Uterus (tissue), 4 donors: Measurements from ENCODE around the gene TBX3. TPM values are rescaled to one million over a fixed set of nuclear protein-coding genes. Genes with fewer than 3 reads are reported as not detected.

ENCODE experiments used
- DNase-seq, 2 donors: peaks; one replicate each; pipeline ENCODE4 v3.0.0-alpha.2; 2019 to 2020
- H3K27ac ChIP-seq, 2 donors: fragments of 200-600 bp; sonication (generic); 1 replicate in 1 of 2; 2 replicates in 1 of 2; pipeline ENCODE4 v1.5.1; 2016 to 2018
- H3K27me3 ChIP-seq, 2 donors: fragments of 200-600 bp; sonication (generic); one replicate each; pipeline ENCODE4 v1.5.1; 2018 to 2019; ENCODE audit warnings: control low read depth in 1 of 2
- H3K36me3 ChIP-seq, 2 donors: fragments of 200-600 bp; sonication (generic); one replicate each; pipeline ENCODE4 v1.5.1; 2019; ENCODE audit warnings: control low read depth in 1 of 2
- H3K4me1 ChIP-seq, 2 donors: fragments of 200-600 bp; sonication (generic); one replicate each; pipeline ENCODE4 v1.5.1; 2018 to 2019; ENCODE audit warnings: control low read depth in 1 of 2
- H3K4me3 ChIP-seq, 2 donors: fragments of 200-600 bp; sonication (generic); 1 replicate in 1 of 2; 2 replicates in 1 of 2; pipeline ENCODE4 v1.5.1; 2018 to 2019; ENCODE audit warnings: mild to moderate bottlenecking in 1 of 2
- H3K9me3 ChIP-seq, 2 donors: fragments of 200-600 bp; sonication (generic); one replicate each; pipeline ENCODE4 v1.5.1; 2019; ENCODE audit warnings: control low read depth in 1 of 2
- POLR2A ChIP-seq, 2 donors: fragments of 450-650 bp; IDR thresholded peaks; one replicate each; pipeline ENCODE4 v1.6.1; 2016; ENCODE audit warnings: antibody characterized with exemption in 2 of 2, mild to moderate bottlenecking in 1 of 2, moderate library complexity in 1 of 2
- intact Hi-C: fragments of 100-400 bp; cut with DNase I; formaldehyde crosslinking; loops from one replicate; pipeline ENCODE4 v1.15.1; 2023; ENCODE audit warnings: low total_unique reads
- total RNA-seq, 4 donors: library from RNA; depleted of rRNA in 3 of 4; stranded (reverse); fragments of >200 nt in 3 of 4; gene quantifications; one replicate each; pipeline versions ENCODE4 v1.1.0 to v1.2.4, GENCODE V29; 2014 to 2023
- TF ChIP-seq, protein P1 (sequence below), 4 experiments: fragments of 200-600 bp in 2 of 4; fragments of 450-650 bp in 2 of 4; sonication (generic) in 2 of 4; IDR thresholded peaks; one replicate each; pipeline ENCODE4 v1.5.1; 2016 to 2019; ENCODE audit warnings: antibody characterized with exemption in 4 of 4, mild to moderate bottlenecking in 2 of 4, moderate library complexity in 1 of 4
- donor health status: DM: yes; HTN: yes; CAD: no.

Gene TBX3
- total RNA-seq, 4 donors from 2014 or later, result 11.0 to 120 (median 56.3) TPM

DNA sequence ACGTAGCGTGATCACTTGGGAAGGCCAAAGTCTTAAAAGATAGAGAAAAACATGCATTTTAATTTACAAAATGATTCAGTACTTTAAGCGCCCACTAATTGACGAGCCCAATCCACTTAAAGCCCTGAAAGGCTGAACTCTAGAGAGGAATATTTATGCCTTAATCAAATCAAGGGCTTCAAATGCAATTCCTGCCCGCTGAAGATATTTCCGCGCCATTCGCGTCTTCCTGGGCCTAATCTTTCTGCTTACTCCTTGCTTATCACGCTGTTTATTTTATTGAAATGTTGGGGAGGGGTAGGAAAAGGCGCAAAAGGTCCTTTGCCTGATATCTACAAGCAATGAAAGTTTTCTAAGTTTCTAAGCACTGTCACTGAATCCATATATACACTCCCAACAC, 4.0 kb downstream of the TBX3 start:
- intact Hi-C loops, result no loop called here
- Histone ChIP-seq H3K9me3 (no peaks in the 10 kb centered on the region), H3K27ac (peak overlapping the region; percentile 97 to 98), H3K27me3 (no peaks in the 10 kb centered on the region), H3K36me3 (no peaks in the 10 kb centered on the region), H3K4me1 (no peaks in the 10 kb centered on the region), H3K4me3 (peak overlapping the region; percentile 58 to 93)
- TF ChIP-seq, protein P1, sequence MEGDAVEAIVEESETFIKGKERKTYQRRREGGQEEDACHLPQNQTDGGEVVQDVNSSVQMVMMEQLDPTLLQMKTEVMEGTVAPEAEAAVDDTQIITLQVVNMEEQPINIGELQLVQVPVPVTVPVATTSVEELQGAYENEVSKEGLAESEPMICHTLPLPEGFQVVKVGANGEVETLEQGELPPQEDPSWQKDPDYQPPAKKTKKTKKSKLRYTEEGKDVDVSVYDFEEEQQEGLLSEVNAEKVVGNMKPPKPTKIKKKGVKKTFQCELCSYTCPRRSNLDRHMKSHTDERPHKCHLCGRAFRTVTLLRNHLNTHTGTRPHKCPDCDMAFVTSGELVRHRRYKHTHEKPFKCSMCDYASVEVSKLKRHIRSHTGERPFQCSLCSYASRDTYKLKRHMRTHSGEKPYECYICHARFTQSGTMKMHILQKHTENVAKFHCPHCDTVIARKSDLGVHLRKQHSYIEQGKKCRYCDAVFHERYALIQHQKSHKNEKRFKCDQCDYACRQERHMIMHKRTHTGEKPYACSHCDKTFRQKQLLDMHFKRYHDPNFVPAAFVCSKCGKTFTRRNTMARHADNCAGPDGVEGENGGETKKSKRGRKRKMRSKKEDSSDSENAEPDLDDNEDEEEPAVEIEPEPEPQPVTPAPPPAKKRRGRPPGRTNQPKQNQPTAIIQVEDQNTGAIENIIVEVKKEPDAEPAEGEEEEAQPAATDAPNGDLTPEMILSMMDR (IDR thresholded peaks at IDR 0.05), result no peak
- TF ChIP-seq POLR2A (IDR thresholded peaks at IDR 0.05), result no peak
- DNase-seq, result no peak

DNA sequence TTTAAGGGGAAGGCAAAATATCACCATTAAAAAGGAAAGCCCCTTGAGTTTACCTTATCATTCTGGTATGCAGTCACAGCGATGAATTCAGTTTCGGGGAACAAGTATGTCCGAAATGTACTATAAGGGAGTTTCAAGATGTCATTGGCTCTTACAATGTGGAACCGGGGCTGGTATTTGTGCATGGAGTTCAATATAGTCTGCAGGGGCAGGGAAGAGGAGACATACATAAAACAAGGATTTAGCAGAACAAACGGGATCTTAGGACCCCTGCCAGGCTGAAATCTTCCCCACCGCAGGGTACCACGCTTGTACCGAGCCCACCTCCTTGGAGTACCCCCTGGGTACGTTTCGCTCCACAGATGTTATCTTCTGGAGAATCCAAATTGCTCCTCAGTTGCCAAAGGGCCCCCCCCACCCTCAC, 4.5 kb downstream of the TBX3 start:
- Histone ChIP-seq H3K4me1 (no peaks in the 10 kb centered on the region), H3K4me3 (peak overlapping the region; percentile 58 to 93), H3K27ac (peak overlapping the region; percentile 97 to 98), H3K9me3 (no peaks in the 10 kb centered on the region), H3K27me3 (no peaks in the 10 kb centered on the region), H3K36me3 (no peaks in the 10 kb centered on the region)
- DNase-seq, result no peak
- intact Hi-C loops, result no loop called here
- TF ChIP-seq, protein P1 (IDR thresholded peaks at IDR 0.05), result no peak
- no peak for TF ChIP-seq POLR2A (IDR thresholded peaks at IDR 0.05)

DNA sequence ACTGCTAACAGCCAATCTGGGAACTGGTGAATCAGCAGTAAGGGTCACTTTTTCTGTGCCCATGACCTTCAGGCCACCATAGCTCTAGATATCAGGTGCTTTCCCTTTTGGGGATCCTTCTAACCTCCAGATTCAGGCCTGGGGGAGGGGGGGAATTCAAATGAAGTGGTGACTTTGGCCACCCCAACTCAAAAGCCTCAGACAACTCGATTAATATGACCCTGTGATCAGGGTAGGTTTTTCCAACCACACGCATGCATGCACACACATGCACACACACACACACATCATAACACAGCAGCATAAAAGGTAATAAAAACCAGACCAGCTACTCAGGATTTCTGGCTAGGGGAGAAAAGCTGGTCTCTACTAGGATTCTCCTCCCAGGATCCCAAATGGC, 5.3 kb downstream of the TBX3 start:
- DNase-seq, result no peak
- no peaks in the 10 kb centered on the region for H3K36me3 ChIP-seq
- TF ChIP-seq, protein P1 (IDR thresholded peaks at IDR 0.05), result no peak
- TF ChIP-seq POLR2A (IDR thresholded peaks at IDR 0.05), result no peak
- intact Hi-C loops, result no loop called here
- H3K4me1 ChIP-seq, result no peaks in the 10 kb centered on the region
- peak overlapping the region; percentile 97 to 98 for H3K27ac ChIP-seq
- H3K4me3 ChIP-seq, result peak overlapping the region in 1 of 2 donors; percentile 93
- H3K27me3 ChIP-seq, result no peaks in the 10 kb centered on the region
- no peaks in the 10 kb centered on the region for H3K9me3 ChIP-seq

DNA sequence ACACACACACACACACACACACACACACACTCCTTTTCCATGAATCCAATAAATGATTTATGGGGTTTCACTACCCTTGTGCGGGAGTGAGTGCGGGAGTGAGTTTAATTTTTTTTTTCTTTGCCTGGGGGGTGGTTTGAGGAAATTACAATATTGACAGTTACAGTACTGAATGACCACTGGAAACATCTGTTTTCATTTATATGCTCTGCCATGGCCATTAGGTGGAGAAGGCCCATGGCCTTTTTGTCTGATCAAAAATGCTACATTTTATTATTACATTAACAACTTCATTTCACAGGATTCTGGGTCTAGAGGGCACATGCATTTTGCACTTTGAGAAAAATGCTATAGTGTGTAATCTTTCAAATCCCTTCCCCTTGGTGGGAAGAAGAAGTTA, 5.9 kb downstream of the TBX3 start:
- no peaks in the 10 kb centered on the region for H3K4me1 ChIP-seq

DNA sequence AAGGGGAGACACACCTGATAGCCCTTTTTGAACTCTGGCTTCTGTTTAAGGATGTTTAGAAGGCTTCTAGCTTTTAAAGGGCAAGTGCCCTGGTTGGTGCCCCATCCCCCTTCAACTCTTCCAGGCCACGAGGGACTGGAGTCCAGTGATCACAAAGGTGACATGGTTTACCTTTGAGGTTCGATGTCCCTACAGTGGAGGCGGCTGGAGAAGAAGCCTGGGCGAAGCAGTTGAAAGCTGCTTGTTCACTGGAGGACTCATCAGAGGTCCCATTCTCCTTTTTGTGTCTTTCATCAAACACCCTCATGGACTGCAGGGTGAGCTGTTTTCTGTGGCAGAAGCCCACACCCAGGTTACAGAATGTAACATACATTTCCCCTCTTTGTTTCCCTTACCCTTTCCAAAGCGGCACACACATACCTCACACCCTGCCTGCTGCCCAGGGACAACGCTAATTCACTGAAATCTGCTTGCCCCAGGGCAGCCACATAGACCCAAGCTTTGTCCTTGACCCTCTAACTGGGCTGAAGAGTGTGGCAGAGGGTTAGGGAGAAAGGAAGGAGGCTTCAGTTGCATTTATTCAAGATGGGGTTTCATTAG, 7.7 kb downstream of the TBX3 start:
- no peak for TF ChIP-seq POLR2A (IDR thresholded peaks at IDR 0.05)
- TF ChIP-seq, protein P1 (IDR thresholded peaks at IDR 0.05), result no peak
- intact Hi-C loops, result no loop called here
- no peaks in the 10 kb centered on the region for H3K36me3 ChIP-seq

More for the DNA sequence above, 5.9 kb downstream of the TBX3 start:
- no peaks in the 10 kb centered on the region for H3K36me3 ChIP-seq
- H3K27ac ChIP-seq, result peak overlapping the region; percentile 97 to 98
- no peaks in the 10 kb centered on the region for H3K9me3 ChIP-seq
- DNase-seq, result no peak
- intact Hi-C loops, result no loop called here
- no peak for TF ChIP-seq POLR2A (IDR thresholded peaks at IDR 0.05)
- TF ChIP-seq, protein P1 (IDR thresholded peaks at IDR 0.05), result no peak
- H3K27me3 ChIP-seq, result no peaks in the 10 kb centered on the region
- no peak overlapping the region for H3K4me3 ChIP-seq

More for the DNA sequence above, 7.7 kb downstream of the TBX3 start:
- Histone ChIP-seq H3K4me3 (no peak overlapping the region), H3K9me3 (no peaks in the 10 kb centered on the region), H3K27ac (peak overlapping the region; percentile 97 to 98), H3K27me3 (no peaks in the 10 kb centered on the region), H3K4me1 (peaks cover 0 to 4% of the 10 kb centered on the region in 2 donors)
- no peak for DNase-seq
